Measurements from ENCODE around the gene PLPPR3. TPM values are rescaled to one million over a fixed set of nuclear protein-coding genes. Genes with fewer than 3 reads are reported as not detected.
"Not testable (repeated sequence)": the region's sequence is repeated elsewhere in the genome, so short reads cannot be mapped to it uniquely, and the experiment has no call there.

Gene PLPPR3
- total and polyA plus RNA-seq, 12 donors: 0.08 to 1.7 (median 0.14) TPM; not detected in 7

DNA sequence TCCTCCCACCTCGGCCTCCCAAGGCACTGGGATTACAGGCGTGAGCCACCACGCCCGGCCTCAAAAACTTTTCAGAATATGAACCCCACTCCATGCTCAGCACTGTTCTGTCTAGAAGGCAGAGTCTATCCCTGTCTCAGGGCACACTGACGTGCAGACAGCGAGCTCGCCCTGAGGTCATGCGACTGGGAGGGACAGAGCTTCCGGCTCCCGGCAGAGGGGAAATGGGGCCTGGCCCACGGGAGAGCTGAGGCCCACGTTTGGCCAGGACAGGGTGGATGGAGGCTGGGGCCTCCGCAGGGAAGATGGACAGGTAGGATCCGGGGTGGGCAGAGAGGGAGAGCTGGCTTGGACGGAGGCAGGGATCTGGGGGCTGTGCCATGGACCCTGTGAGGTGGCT lies 3.1 kb upstream of the PLPPR3 start:
- Histone ChIP-seq H3K4me1 (replicated peaks in 1 of 2) (peaks cover 5 to 7% of the 10 kb centered on the region in 2 donors), H3K4me3 (no peak overlapping the region), H3K27me3 (peaks cover 27% of the 10 kb centered on the region), H3K36me3 (replicated peaks in 1 of 2) (no peaks in the 10 kb centered on the region), H3K9me3 (replicated peaks in 1 of 3) (no peaks in the 10 kb centered on the region), H3K27ac (no peak overlapping the region)
- TF ChIP-seq POLR2A (IDR thresholded peaks at IDR 0.05): no peak
- TF ChIP-seq, protein P1, sequence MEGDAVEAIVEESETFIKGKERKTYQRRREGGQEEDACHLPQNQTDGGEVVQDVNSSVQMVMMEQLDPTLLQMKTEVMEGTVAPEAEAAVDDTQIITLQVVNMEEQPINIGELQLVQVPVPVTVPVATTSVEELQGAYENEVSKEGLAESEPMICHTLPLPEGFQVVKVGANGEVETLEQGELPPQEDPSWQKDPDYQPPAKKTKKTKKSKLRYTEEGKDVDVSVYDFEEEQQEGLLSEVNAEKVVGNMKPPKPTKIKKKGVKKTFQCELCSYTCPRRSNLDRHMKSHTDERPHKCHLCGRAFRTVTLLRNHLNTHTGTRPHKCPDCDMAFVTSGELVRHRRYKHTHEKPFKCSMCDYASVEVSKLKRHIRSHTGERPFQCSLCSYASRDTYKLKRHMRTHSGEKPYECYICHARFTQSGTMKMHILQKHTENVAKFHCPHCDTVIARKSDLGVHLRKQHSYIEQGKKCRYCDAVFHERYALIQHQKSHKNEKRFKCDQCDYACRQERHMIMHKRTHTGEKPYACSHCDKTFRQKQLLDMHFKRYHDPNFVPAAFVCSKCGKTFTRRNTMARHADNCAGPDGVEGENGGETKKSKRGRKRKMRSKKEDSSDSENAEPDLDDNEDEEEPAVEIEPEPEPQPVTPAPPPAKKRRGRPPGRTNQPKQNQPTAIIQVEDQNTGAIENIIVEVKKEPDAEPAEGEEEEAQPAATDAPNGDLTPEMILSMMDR (IDR thresholded peaks at IDR 0.05): no peak
- intact Hi-C loops (cut with DNase I): no loop called here
- no peak for DNase-seq
- 62 to 81% (median 76%) methylated on average over 13 to 15 of the region's 15 CpGs for WGBS, 4 donors

GRCh38 chr19:823565-824121 lies 1.9 kb upstream of the PLPPR3 start:
- Histone ChIP-seq H3K27me3 (peaks cover 27% of the 10 kb centered on the region), H3K4me1 (replicated peaks in 1 of 2) (peaks cover 5 to 7% of the 10 kb centered on the region in 2 donors), H3K4me3 (no peak overlapping the region), H3K9me3 (replicated peaks in 1 of 3) (no peaks in the 10 kb centered on the region), H3K36me3 (replicated peaks in 1 of 2) (no peaks in the 10 kb centered on the region), H3K27ac (no peak overlapping the region)
- TF ChIP-seq POLR2A (IDR thresholded peaks at IDR 0.05): no peak
- TF ChIP-seq, protein P1 (IDR thresholded peaks at IDR 0.05): no peak
- WGBS, 4 donors: 63 to 70% (median 67%) methylated on average over 7 to 12 of the region's 12 CpGs
- DNase-seq: no peak
- intact Hi-C loops (cut with DNase I): no loop called here

- H3K4me1 ChIP-seq (replicated peaks in 1 of 2): peaks cover 5 to 7% of the 10 kb centered on the region in 2 donors
- WGBS, 4 donors: 1 to 2% methylated on average over 36 to 63 of the region's 64 CpGs; no CpG with 5 or more reads in 2 of the 4 donors
- no peak overlapping the region for H3K27ac ChIP-seq
- H3K27me3 ChIP-seq: peaks cover 21% of the 10 kb centered on the region
- TF ChIP-seq POLR2A (IDR thresholded peaks at IDR 0.05): no peak
- TF ChIP-seq, protein P1 (IDR thresholded peaks at IDR 0.05): no peak
- no peak for DNase-seq
- no peaks in the 10 kb centered on the region for H3K36me3 ChIP-seq (replicated peaks in 1 of 2)
- H3K9me3 ChIP-seq (replicated peaks in 1 of 3): no peaks in the 10 kb centered on the region
- peak overlapping the region in 1 of 4 donors; percentile 43 for H3K4me3 ChIP-seq
- intact Hi-C loops (cut with DNase I): no loop called here
Measured at GRCh38 chr19:821231-821824, 427 bp downstream of the PLPPR3 start.

DNA sequence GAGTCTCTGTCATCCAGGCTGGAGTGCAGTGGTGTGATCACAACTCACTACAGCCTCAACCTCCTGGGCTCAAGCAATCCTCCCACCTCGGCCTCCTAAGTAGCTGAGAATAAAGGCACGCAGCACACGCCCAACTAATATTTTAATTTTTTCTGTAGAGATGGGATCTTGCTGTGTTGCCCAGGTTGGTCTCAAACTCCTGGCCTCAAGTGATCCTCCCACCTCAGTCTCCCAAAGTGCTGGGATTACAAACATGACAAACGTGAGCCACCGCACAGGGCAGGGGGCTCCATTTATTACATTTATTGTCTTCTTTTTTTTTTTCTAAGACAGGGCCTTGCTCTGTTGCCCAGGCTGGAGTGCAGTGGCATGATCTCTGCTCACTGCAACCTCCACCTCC lies 1.5 kb downstream of the PLPPR3 start:
- H3K36me3 ChIP-seq (replicated peaks in 1 of 2): not testable (repeated sequence)

DNA sequence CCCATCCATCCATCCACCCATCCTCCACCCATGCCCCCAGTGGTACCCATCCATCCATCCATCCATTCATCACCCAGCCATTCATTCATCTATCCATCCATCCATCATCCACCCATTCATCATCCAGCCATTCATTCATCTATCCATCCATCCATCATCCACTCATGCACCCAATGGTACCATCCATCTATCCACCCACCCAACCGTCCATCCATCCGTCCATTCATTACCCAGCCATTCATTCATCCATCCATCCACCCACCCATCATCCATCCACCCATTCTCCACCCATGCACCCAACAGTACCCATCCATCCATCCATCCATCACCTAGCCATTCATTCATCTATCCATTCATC lies 5.3 kb downstream of the PLPPR3 start:
- Histone ChIP-seq H3K27me3 (peaks cover 3% of the 10 kb centered on the region), H3K27ac (no peak overlapping the region), H3K4me1 (replicated peaks in 1 of 2) (peaks cover 0 to 2% of the 10 kb centered on the region in 2 donors), H3K36me3 (replicated peaks in 1 of 2) (peaks cover 0 to 8% of the 10 kb centered on the region in 2 donors), H3K4me3 (no peak overlapping the region), H3K9me3 (replicated peaks in 1 of 3) (no peaks in the 10 kb centered on the region)
- 86 to 98% (median 93%) methylated on average over 2 of the region's 2 CpGs for WGBS, 4 donors
- DNase-seq: no peak
- no peak for TF ChIP-seq POLR2A (IDR thresholded peaks at IDR 0.05)
- TF ChIP-seq, protein P1 (IDR thresholded peaks at IDR 0.05): no peak
- intact Hi-C loops (cut with DNase I): no loop called here

More for the DNA sequence above, 1.5 kb downstream of the PLPPR3 start:
- peaks cover 21% of the 10 kb centered on the region for H3K27me3 ChIP-seq
- WGBS, 4 donors: 85 to 96% (median 93%) methylated on average over 5 of the region's 5 CpGs
- intact Hi-C loops (cut with DNase I); H3K9me3 ChIP-seq (replicated peaks in 1 of 3); DNase-seq; H3K4me1 ChIP-seq (replicated peaks in 1 of 2); H3K27ac ChIP-seq; H3K4me3 ChIP-seq: not testable (repeated sequence)
